ENCODE data around the gene CABYR.

DNA sequence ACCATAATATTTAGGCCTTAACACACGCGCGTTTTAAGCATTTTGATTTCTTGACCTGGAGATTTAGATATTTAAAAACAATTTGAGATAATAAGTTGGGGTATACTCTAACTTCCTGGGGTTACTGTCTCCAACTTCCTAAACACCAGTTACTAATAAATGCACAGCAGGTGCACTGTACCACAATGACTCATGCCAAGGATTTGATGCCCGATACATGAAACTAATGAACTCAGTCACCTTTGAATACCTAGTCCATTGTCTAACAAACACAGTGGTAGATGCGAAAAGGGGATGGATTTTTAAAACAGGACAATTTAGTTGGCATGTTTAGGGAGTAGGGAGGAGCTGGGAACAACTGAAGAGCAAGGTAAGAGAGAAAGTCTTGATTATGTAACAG, 21.2 kb downstream of the CABYR start:
- TF ChIP-seq EZH2 (IDR thresholded peaks at IDR 0.05; ENCODE audit: low read length, missing control alignments) = no peak
- TF ChIP-seq, protein P1, sequence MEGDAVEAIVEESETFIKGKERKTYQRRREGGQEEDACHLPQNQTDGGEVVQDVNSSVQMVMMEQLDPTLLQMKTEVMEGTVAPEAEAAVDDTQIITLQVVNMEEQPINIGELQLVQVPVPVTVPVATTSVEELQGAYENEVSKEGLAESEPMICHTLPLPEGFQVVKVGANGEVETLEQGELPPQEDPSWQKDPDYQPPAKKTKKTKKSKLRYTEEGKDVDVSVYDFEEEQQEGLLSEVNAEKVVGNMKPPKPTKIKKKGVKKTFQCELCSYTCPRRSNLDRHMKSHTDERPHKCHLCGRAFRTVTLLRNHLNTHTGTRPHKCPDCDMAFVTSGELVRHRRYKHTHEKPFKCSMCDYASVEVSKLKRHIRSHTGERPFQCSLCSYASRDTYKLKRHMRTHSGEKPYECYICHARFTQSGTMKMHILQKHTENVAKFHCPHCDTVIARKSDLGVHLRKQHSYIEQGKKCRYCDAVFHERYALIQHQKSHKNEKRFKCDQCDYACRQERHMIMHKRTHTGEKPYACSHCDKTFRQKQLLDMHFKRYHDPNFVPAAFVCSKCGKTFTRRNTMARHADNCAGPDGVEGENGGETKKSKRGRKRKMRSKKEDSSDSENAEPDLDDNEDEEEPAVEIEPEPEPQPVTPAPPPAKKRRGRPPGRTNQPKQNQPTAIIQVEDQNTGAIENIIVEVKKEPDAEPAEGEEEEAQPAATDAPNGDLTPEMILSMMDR (conservative IDR thresholded peaks at IDR 0.05 in 1 of 2, IDR thresholded peaks at IDR 0.05 in 1 of 2; ENCODE audit: low read depth in 1 of 2, low read length in 2 of 2) = no peak

Data from fibroblast of lung (primary cell).